CD14-positive monocyte (primary cell): Measurements from ENCODE around the gene KANSL3. TPM values are rescaled to one million over a fixed set of nuclear protein-coding genes. Genes with fewer than 3 reads are reported as not detected.

Source experiments
- DNase-seq, 3 donors: peaks; one replicate each; pipeline ENCODE4 v3.0.0-alpha.2; 2011 to 2022
- H2AFZ ChIP-seq: 2 replicates; pipeline ENCODE4 v1.6.0; 2012; ENCODE audit warnings: mild to moderate bottlenecking, low read depth, low read length, inconsistent platforms; ENCODE audit not compliant: insufficient read depth, poor library complexity, severe bottlenecking
- H3K27ac ChIP-seq, 2 donors: 1 replicate in 1 of 2; 2 replicates in 1 of 2; pipeline ENCODE4 v1.5.1; 2012 to 2013; ENCODE audit warnings: low read length in 2 of 2, control low read depth in 1 of 2, inconsistent platforms in 1 of 2, low read depth in 1 of 2, mild to moderate bottlenecking in 1 of 2
- H3K27me3 ChIP-seq, 2 donors: one replicate each; pipeline versions ENCODE4 v1.6.0 to v1.6.1; 2011 to 2013; ENCODE audit warnings: low read length in 2 of 2; ENCODE audit not compliant: control insufficient read depth in 2 of 2, insufficient read depth in 2 of 2
- H3K36me3 ChIP-seq, 2 donors: replicated peaks in 1 of 2; 1 replicate in 1 of 2; 2 replicates in 1 of 2; pipeline versions ENCODE4 v1.5.1 to v1.6.1; 2012 to 2013; ENCODE audit warnings: low read length in 2 of 2, control low read depth in 1 of 2, inconsistent platforms in 1 of 2, mild to moderate bottlenecking in 1 of 2; ENCODE audit not compliant: insufficient read depth in 2 of 2, control insufficient read depth in 1 of 2
- H3K4me1 ChIP-seq, 2 donors: 1 replicate in 1 of 2; 2 replicates in 1 of 2; pipeline versions ENCODE4 v1.5.1 to v1.6.1; 2012 to 2013; ENCODE audit warnings: low read length in 2 of 2, control low read depth in 1 of 2, inconsistent platforms in 1 of 2, mild to moderate bottlenecking in 1 of 2, moderate library complexity in 1 of 2; ENCODE audit not compliant: insufficient read depth in 2 of 2, control insufficient read depth in 1 of 2
- H3K4me2 ChIP-seq: replicated peaks from 2 replicates; pipeline ENCODE3; 2012; ENCODE audit warnings: low read length, moderate library complexity, mild to moderate bottlenecking; ENCODE audit not compliant: poor library complexity, severe bottlenecking; ENCODE audit errors: extremely low read depth
- H3K4me3 ChIP-seq, 3 experiments: fragments of 200-600 bp in 1 of 3; sonication (generic) in 1 of 3; replicated peaks in 1 of 3; 1 replicate in 2 of 3; 2 replicates in 1 of 3; pipeline ENCODE4 v1.5.1; 2011 to 2013; ENCODE audit warnings: low read length in 3 of 3, mild to moderate bottlenecking in 3 of 3, control low read depth in 2 of 3, low read depth in 2 of 3, inconsistent platforms in 1 of 3, moderate library complexity in 1 of 3
- H3K79me2 ChIP-seq: 2 replicates; pipeline ENCODE4 v1.6.0; 2012; ENCODE audit warnings: mild to moderate bottlenecking, control low read depth, inconsistent platforms, low read length, moderate library complexity; ENCODE audit not compliant: insufficient read depth
- H3K9ac ChIP-seq: 2 replicates; pipeline ENCODE4 v1.6.0; 2017; ENCODE audit warnings: low read length, mild to moderate bottlenecking; ENCODE audit not compliant: insufficient read depth, poor library complexity, severe bottlenecking
- H3K9me3 ChIP-seq, 2 donors: replicated peaks in 1 of 2; 1 replicate in 1 of 2; 2 replicates in 1 of 2; pipeline versions ENCODE4 v1.5.1 to v1.6.1; 2012 to 2013; ENCODE audit warnings: low read length in 2 of 2, control low read depth in 1 of 2; ENCODE audit not compliant: control insufficient read depth in 1 of 2, insufficient read depth in 1 of 2
- H4K20me1 ChIP-seq: 2 replicates; pipeline ENCODE4 v1.6.0; 2012; ENCODE audit warnings: mild to moderate bottlenecking, low read length, control low read depth, moderate library complexity; ENCODE audit not compliant: insufficient read depth
- H3K27ac Mint-ChIP-seq, 7 donors: one replicate each; pipeline ENCODE4 v1.8.0; 2020; ENCODE audit warnings: mild to moderate bottlenecking in 7 of 7, mixed read lengths in 7 of 7, moderate library complexity in 6 of 7, inconsistent platforms in 2 of 7
- H3K27me3 Mint-ChIP-seq, 3 donors: one replicate each; pipeline ENCODE4 v1.8.0; 2021 to 2022; ENCODE audit warnings: low read depth in 3 of 3, mild to moderate bottlenecking in 3 of 3, mixed read lengths in 3 of 3, moderate library complexity in 3 of 3, inconsistent platforms in 1 of 3
- H3K36me3 Mint-ChIP-seq, 2 donors: one replicate each; pipeline ENCODE4 v1.8.0; 2020; ENCODE audit warnings: mixed read lengths in 2 of 2, inconsistent platforms in 1 of 2, mild to moderate bottlenecking in 1 of 2
- H3K4me1 Mint-ChIP-seq: one replicate; pipeline ENCODE4 v1.8.0; 2020; ENCODE audit warnings: mild to moderate bottlenecking, mixed read lengths
- H3K4me3 Mint-ChIP-seq, 2 donors: one replicate each; pipeline ENCODE4 v1.8.0; 2020; ENCODE audit warnings: mild to moderate bottlenecking in 2 of 2, mixed read lengths in 2 of 2, moderate library complexity in 1 of 2
- H3K9me3 Mint-ChIP-seq, 7 donors: one replicate each; pipeline ENCODE4 v1.8.0; 2020 to 2022; ENCODE audit warnings: mixed read lengths in 7 of 7, mild to moderate bottlenecking in 6 of 7, moderate library complexity in 6 of 7, inconsistent platforms in 2 of 7
- CTCF ChIP-seq: fragments of 200-600 bp; IDR thresholded peaks from one replicate; pipeline ENCODE4 v1.8.0; 2022; ENCODE audit warnings: antibody characterized with exemption, mild to moderate bottlenecking
- WGBS: methylation state at CpG from one replicate; pipeline ENCODE4 v1.1.5; 2013; ENCODE audit warnings: missing lambda C conversion rate; ENCODE audit not compliant: insufficient coverage; 5-methylcytosine and 5-hydroxymethylcytosine counted together
- intact Hi-C, 2 donors: fragments of 100-400 bp; cut with micrococcal nuclease; formaldehyde crosslinking; loops; one replicate each; pipeline versions ENCODE4 v1.15.0 to v1.15.1; 2023
- polyA plus RNA-seq, 3 donors: library from polyadenylated mRNA; depleted of rRNA in 1 of 3; unstranded in 2 of 3; stranded (reverse) in 1 of 3; fragments of 300-500 nt in 2 of 3; fragments of >200 nt in 1 of 3; fragmentation: Illumina TruSeq in 2 of 3; gene quantifications; 1 replicate in 2 of 3; 2 replicates in 1 of 3; pipeline ENCODE4 v1.2.3, GENCODE V29; 2012 to 2021

KANSL3 gene
- polyA plus RNA-seq, 3 donors: 2.5 to 25.3 (median 7.2) TPM

DNA sequence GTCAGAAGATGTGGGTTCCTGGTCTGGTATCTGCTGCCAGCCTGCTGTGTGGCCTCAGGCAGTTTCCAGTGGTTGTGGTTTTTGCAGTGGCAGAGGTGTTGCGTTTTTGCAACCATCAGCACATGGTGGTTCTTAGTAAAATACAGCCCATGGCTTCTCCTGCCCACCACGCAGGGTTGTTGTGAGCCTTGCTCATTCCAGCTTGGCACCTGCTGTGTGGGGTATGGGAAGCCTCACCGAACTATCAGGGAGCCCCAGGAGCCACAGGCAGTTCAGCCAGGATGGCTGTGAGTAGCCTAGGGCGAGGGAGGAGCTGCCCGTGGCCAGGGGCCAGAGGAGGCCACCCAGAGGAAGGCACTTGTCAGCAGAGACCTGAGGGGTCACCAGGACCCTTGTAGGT, 91.8 kb downstream of the KANSL3 start:
- Histone ChIP-seq H3K4me1 (no peaks in the 10 kb centered on the region), H3K4me2 (no peak overlapping the region), H3K27me3 (no peaks in the 10 kb centered on the region), H3K27ac (peak overlapping the region in 1 of 2 donors; percentile 14), H3K9ac (no peak overlapping the region), H3K9me3 (no peaks in the 10 kb centered on the region), H3K36me3 (peaks cover 39 to 96% of the 10 kb centered on the region in 2 donors), H4K20me1 (peaks cover 97% of the 10 kb centered on the region), H3K4me3 (no peak overlapping the region), H3K79me2 (peaks cover 59% of the 10 kb centered on the region), H2AFZ (no peak overlapping the region)
- Mint-ChIP-seq H3K4me1 (peaks cover 9% of the 10 kb centered on the region), H3K9me3 (peaks cover 0 to 2% (median 0%) of the 10 kb centered on the region in 7 donors), H3K4me3 (no peak overlapping the region), H3K36me3 (peaks cover 61 to 83% of the 10 kb centered on the region in 2 donors), H3K27ac (peak overlapping the region in 3 of 7 donors; percentile 6 to 67 (median 14)), H3K27me3 (no peaks in the 10 kb centered on the region)
- intact Hi-C loops: no loop called here
- TF ChIP-seq CTCF: no peak
- DNase-seq: no peak
- WGBS: 93% methylated on average over 5 of the region's 5 CpGs

Other genes starting within 250 kb of the KANSL3 start
- gene NEURL3, start 133.0 kb downstream of the KANSL3 start, polyA plus RNA-seq: not detected
- 10 to 100 TPM; 27.8 to 38.8 (median 37.7) TPM for gene ARID5A, start 101.6 kb downstream of the KANSL3 start, polyA plus RNA-seq
- not detected for gene FER1L5, start 4.5 kb upstream of the KANSL3 start, polyA plus RNA-seq
- gene LMAN2L, start 101.8 kb upstream of the KANSL3 start, polyA plus RNA-seq: 10 to 100 TPM in 2 of 3 donors, 1 to 10 TPM in 1; 7.9 to 22.4 (median 16.6) TPM
- 1 to 10 TPM; 2.3 to 8.3 (median 2.6) TPM for gene CNNM4, start 122.6 kb upstream of the KANSL3 start, polyA plus RNA-seq
- 10 to 100 TPM in 1 of 3 donors, 1 to 10 TPM in 2; 1.2 to 12.0 (median 4.9) TPM for gene CNNM3, start 178.0 kb upstream of the KANSL3 start, polyA plus RNA-seq
- gene ANKRD23, start 205.7 kb upstream of the KANSL3 start, polyA plus RNA-seq: 1 to 10 TPM in 1 of 3 donors, not detected in 2; 1.4 TPM
- gene ANKRD39, start 219.7 kb upstream of the KANSL3 start, polyA plus RNA-seq: 1 to 10 TPM; 6.2 to 9.7 (median 9.0) TPM
- gene SEMA4C, start 231.8 kb upstream of the KANSL3 start, polyA plus RNA-seq: 1 to 10 TPM in 1 of 3 donors, under 1 TPM in 2; 0.08 to 5.7 (median 0.21) TPM